HepG2 (cell line): ENCODE measurements around the gene NNAT. TPM values are rescaled to one million over a fixed set of nuclear protein-coding genes. Genes with fewer than 3 reads are reported as not detected.

Experiments used
- ATAC-seq: fragments of 200-7000 bp; cut with Tn5 transposase; 3 replicates; pipeline ENCODE4 v1.9.1; 2020; ENCODE audit warnings: mild to moderate bottlenecking, moderate library complexity
- BruUV-seq: library from RNA; stranded (reverse); fragments of 400-500 nt; replicated peaks from 2 replicates; lab custom pipeline; 2021; lab: Mats Ljungman, UMichigan
- CTCF ChIA-PET: fragments of 300-600 bp; formaldehyde crosslinking; extraction: SDS; loops from one replicate; lab custom pipeline; 2021; ENCODE audit warnings: low total read pairs, inconsistent platforms, low intra/inter-chr PET ratio; lab: Yijun Ruan, JAX
- POLR2A ChIA-PET: fragments of 350-600 bp; sonication (Branson Sonifier 250); formaldehyde crosslinking; loops from one replicate; lab custom pipeline; 2020; ENCODE audit warnings: antibody characterized with exemption, inconsistent platforms; lab: Yijun Ruan, JAX
- DNase-seq: peaks from one replicate; pipeline ENCODE4 v3.0.0-alpha.2; 2015; ENCODE audit warnings: low spot score
- FAIRE-seq: peaks from 3 replicates; lab custom pipeline; 2011; peaks lifted over from hg19 to GRCh38; lab: Jason Lieb, UNC
- H2AFZ ChIP-seq: one replicate; pipeline ENCODE4 v1.6.1; 2011; ENCODE audit warnings: low read length, inconsistent platforms
- H3K27ac ChIP-seq: fragments of 300-600 bp; 3 replicates; pipeline ENCODE4 v1.8.0; 2011; ENCODE audit warnings: mixed run types, mild to moderate bottlenecking, mixed read lengths, low read length, inconsistent platforms; ENCODE audit not compliant: insufficient read depth; ENCODE audit errors: extremely low read length
- H3K27me3 ChIP-seq, 2 experiments: fragments of 200-600 bp in 1 of 2; 2 replicates in 1 of 2; 3 replicates in 1 of 2; pipeline versions ENCODE4 v1.6.0 to v1.8.0; 2011; ENCODE audit warnings: low read length in 2 of 2, mild to moderate bottlenecking in 2 of 2, moderate library complexity in 2 of 2, inconsistent platforms in 1 of 2; ENCODE audit not compliant: insufficient read depth in 2 of 2, control insufficient read depth in 1 of 2
- H3K36me3 ChIP-seq, 2 experiments: fragments of 200-600 bp in 1 of 2; replicated peaks in 1 of 2; 2 replicates in 1 of 2; 3 replicates in 1 of 2; pipeline versions ENCODE4 v1.5.1 to v1.8.0; 2011; ENCODE audit warnings: low read length in 2 of 2, inconsistent platforms in 1 of 2; ENCODE audit not compliant: insufficient read depth in 2 of 2, control insufficient read depth in 1 of 2
- H3K4me1 ChIP-seq: 2 replicates; pipeline ENCODE4 v1.5.1; 2012; ENCODE audit warnings: low read length, inconsistent platforms; ENCODE audit not compliant: insufficient read depth
- H3K4me2 ChIP-seq: 2 replicates; pipeline ENCODE4 v1.6.0; 2011; ENCODE audit warnings: low read depth, low read length, inconsistent platforms
- H3K4me3 ChIP-seq, 3 experiments: fragments of 200-600 bp in 1 of 3; sonication (generic), shearing (Covaris generic) in 1 of 3; replicated peaks in 1 of 3; 2 replicates each; pipeline ENCODE4 v1.5.1; 2011 to 2016; ENCODE audit warnings: low read length in 3 of 3, inconsistent platforms in 2 of 3, low read depth in 2 of 3, mild to moderate bottlenecking in 2 of 3, control low read depth in 1 of 3, mixed read lengths in 1 of 3; ENCODE audit not compliant: insufficient read depth in 1 of 3
- H3K79me2 ChIP-seq: one replicate; pipeline ENCODE4 v1.6.1; 2011; ENCODE audit warnings: low read length, inconsistent platforms; ENCODE audit not compliant: insufficient read depth
- H3K9ac ChIP-seq: 2 replicates; pipeline ENCODE4 v1.6.0; 2011; ENCODE audit warnings: mild to moderate bottlenecking, low read depth, low read length, inconsistent platforms; ENCODE audit not compliant: insufficient read depth
- H3K9me3 ChIP-seq: 2 replicates; pipeline ENCODE4 v1.5.1; 2012; ENCODE audit warnings: mild to moderate bottlenecking, low read length
- H4K20me1 ChIP-seq: 2 replicates; pipeline ENCODE4 v1.6.0; 2011; ENCODE audit warnings: inconsistent platforms, mild to moderate bottlenecking, low read length, moderate library complexity; ENCODE audit not compliant: insufficient read depth
- EED ChIP-seq: sonication (generic); formaldehyde crosslinking; IDR thresholded peaks from 2 replicates; pipeline ENCODE4 v1.5.0; 2020; ENCODE audit warnings: mild to moderate bottlenecking, missing genetic modification reagents
- GLI4 ChIP-seq: sonication (generic); formaldehyde crosslinking; IDR thresholded peaks from 2 replicates; pipeline ENCODE4 v1.5.1; 2020; ENCODE audit warnings: missing genetic modification reagents, mild to moderate bottlenecking, moderate library complexity, borderline replicate concordance
- KLF15 ChIP-seq: sonication (generic); formaldehyde crosslinking; IDR thresholded peaks from 2 replicates; pipeline ENCODE4 v1.8.1; 2023; ENCODE audit warnings: borderline replicate concordance, mild to moderate bottlenecking, inconsistent platforms, missing genetic modification reagents, mixed read lengths
- MAX ChIP-seq: IDR thresholded peaks from 2 replicates; pipeline ENCODE4 v1.6.1; 2012; ENCODE audit warnings: inconsistent platforms
- MYC ChIP-seq: sonication (generic); formaldehyde crosslinking; IDR thresholded peaks from 2 replicates; pipeline ENCODE4 v1.9.0; 2021; ENCODE audit warnings: missing genetic modification reagents, borderline replicate concordance
- SAP130 ChIP-seq: IDR thresholded peaks from 2 replicates; pipeline ENCODE4 v1.6.1; 2016; ENCODE audit warnings: low read depth
- SMC3 ChIP-seq: IDR thresholded peaks from 2 replicates; pipeline ENCODE4 v1.6.1; 2011; ENCODE audit warnings: low read length, improper control_type of control experiment
- STAG1 ChIP-seq: sonication (generic); formaldehyde crosslinking; IDR thresholded peaks from 2 replicates; pipeline ENCODE4 v1.4.0; 2020; ENCODE audit warnings: missing genetic modification reagents
- YEATS4 ChIP-seq: sonication (generic); formaldehyde crosslinking; IDR thresholded peaks from 2 replicates; pipeline ENCODE4 v1.4.0; 2020; ENCODE audit warnings: missing genetic modification reagents, borderline replicate concordance
- ZBTB33 ChIP-seq: sonication (generic); formaldehyde crosslinking; IDR thresholded peaks from 2 replicates; pipeline ENCODE4 v1.4.0; 2020; ENCODE audit warnings: missing genetic modification reagents
- ZNF446 ChIP-seq: sonication (generic); formaldehyde crosslinking; IDR thresholded peaks from 2 replicates; pipeline ENCODE4 v1.5.0; 2020; ENCODE audit warnings: mild to moderate bottlenecking, missing genetic modification reagents
- ZNF503 ChIP-seq: sonication (generic); formaldehyde crosslinking; IDR thresholded peaks from 2 replicates; pipeline ENCODE4 v1.4.0; 2020; ENCODE audit warnings: missing genetic modification reagents
- ZNF547 ChIP-seq: sonication (generic); formaldehyde crosslinking; IDR thresholded peaks from 2 replicates; pipeline ENCODE4 v1.5.1; 2020; ENCODE audit warnings: mild to moderate bottlenecking, missing genetic modification reagents
- ZNF775 ChIP-seq: sonication (generic); formaldehyde crosslinking; IDR thresholded peaks from 2 replicates; pipeline ENCODE4 v1.4.0; 2020; ENCODE audit warnings: missing genetic modification reagents, mild to moderate bottlenecking, moderate library complexity, borderline replicate concordance
- ZSCAN31 ChIP-seq: sonication (generic); formaldehyde crosslinking; IDR thresholded peaks from 2 replicates; pipeline ENCODE4 v1.5.0; 2020; ENCODE audit warnings: low read depth, mild to moderate bottlenecking, missing genetic modification reagents
- WGBS: methylation state at CpG from one replicate; pipeline ENCODE4 v1.1.6; 2017; ENCODE audit warnings: low lambda C conversion rate; 5-methylcytosine and 5-hydroxymethylcytosine counted together
- in situ Hi-C: cut with HindIII; loops from 2 replicates; pipeline ENCODE4 v1.10.0; 2017; ENCODE audit warnings: low pct_unique_long_range_greater_than_20kb; ENCODE audit not compliant: extremely low pct_ligation_motif_present
- intact Hi-C: fragments of 100-400 bp; cut with micrococcal nuclease; formaldehyde crosslinking; loops from one replicate; pipeline ENCODE4 v1.10.0; 2022; ENCODE audit not compliant: unreplicated experiment
- polyA plus RNA-seq, 8 experiments: library from polyadenylated mRNA; depleted of rRNA in 3 of 8; stranded (reverse) in 7 of 8; unstranded in 1 of 8; fragments of >200 nt; fragmentation: Illumina TruSeq in 4 of 8; extraction: Trizol in 4 of 8; gene quantifications; 2 replicates each; pipeline versions ENCODE4 v1.2.1 to v1.2.3, GENCODE V29; 2011 to 2016; ENCODE audit warnings: low read depth in 4 of 8, missing spikeins in 1 of 8, mixed read lengths in 1 of 8; ENCODE audit not compliant: insufficient read depth in 1 of 8
- total RNA-seq, 5 experiments: library from RNA; depleted of rRNA; stranded (reverse); fragments of >200 nt; fragmentation: Illumina TruSeq; extraction: Trizol; gene quantifications; 2 replicates each; pipeline ENCODE4 v1.2.3, GENCODE V29; 2016; ENCODE audit warnings: low read depth in 1 of 5

The NNAT gene
- total and polyA plus RNA-seq, 2 of the 13 experiments (the other 11 are each of a cell fraction or from before 2014, with no cell fraction given): not detected

GRCh38 chr20:37519508-37520418 lies 1.3 kb upstream of the NNAT start:
- DNase-seq (peak; percentile 70), FAIRE-seq (peak; percentile 40), ATAC-seq (peak; percentile 90)
- Histone ChIP-seq H3K4me2 (0 out of 2 replicates have a peak overlapping the region, but pooled peaks have one; percentile 0), H2AFZ (no peak overlapping the region), H3K9ac (no peak overlapping the region), H3K79me2 (peaks cover 70% of the 10 kb centered on the region), H3K36me3 (peaks cover 14 to 43% of the 10 kb centered on the region in 2 experiments), H3K27ac (peak overlapping the region; percentile 27), H4K20me1 (peaks cover 35% of the 10 kb centered on the region), H3K4me1 (peaks cover 47% of the 10 kb centered on the region), H3K4me3 (no peak overlapping the region), H3K27me3 (no peaks in the 10 kb centered on the region), H3K9me3 (no peaks in the 10 kb centered on the region)
- POLR2A ChIA-PET: interaction anchor here (0.9 to 1.8 kb wide), 3 partner anchors 9 to 14 kb away, joined by 3 to 6 read pairs (median 6); no protein-coding TSS in a partner anchor
- intact Hi-C loops (no loop called here), in situ Hi-C loops (no loop called here)
- CTCF ChIA-PET: no interaction called here
- no TSS peak for BruUV-seq
- WGBS: 86% methylated on average over 39 of the region's 39 CpGs
- TF ChIP-seq KLF15 (CRISPR knock-in tag): 0 out of 2 replicates have a peak, but pooled peaks have one; percentile 52
- TF ChIP-seq ZSCAN31 (CRISPR knock-in tag): 0 out of 2 replicates have a peak, but pooled peaks have one; percentile 34
- peak; percentile 10; the same call in 1 of the 2 replicates for TF ChIP-seq YEATS4 (CRISPR knock-in tag)
- TF ChIP-seq MAX: 0 out of 2 replicates have a peak, but pooled peaks have one; percentile 32
- TF ChIP-seq EED (CRISPR knock-in tag): peak; percentile 60; the same call in 1 of the 2 replicates
- TF ChIP-seq MYC (CRISPR knock-in tag): 0 out of 2 replicates have a peak, but pooled peaks have one; percentile 10
- TF ChIP-seq ZNF446 (CRISPR knock-in tag): no peak
- 0 out of 2 replicates have a peak, but pooled peaks have one; percentile 10 for TF ChIP-seq SMC3
- peak; percentile 89 for TF ChIP-seq ZBTB33
- TF ChIP-seq ZNF503: no peak
- TF ChIP-seq ZNF775 (CRISPR knock-in tag): no peak
- peak; percentile 54 for TF ChIP-seq STAG1 (CRISPR knock-in tag)
- 0 out of 2 replicates have a peak, but pooled peaks have one; percentile 54 for TF ChIP-seq ZNF547
- TF ChIP-seq SAP130: no peak
- 0 out of 2 replicates have a peak, but pooled peaks have one; percentile 31 for TF ChIP-seq GLI4 (CRISPR knock-in tag)
